Tibial nerve (tissue), 4 donors: ENCODE measurements around the gene TBC1D13. TPM values are rescaled to one million over a fixed set of nuclear protein-coding genes. Genes with fewer than 3 reads are reported as not detected.
"Not testable (repeated sequence)": the region's sequence is repeated elsewhere in the genome, so short reads cannot be mapped to it uniquely, and the experiment has no call there.

ENCODE experiments used
- DNase-seq, 2 donors: peaks; one replicate each; pipeline ENCODE4 v3.0.0-alpha.2; 2019; ENCODE audit warnings: low spot score in 2 of 2
- H3K27ac ChIP-seq, 4 donors: fragments of 200-600 bp; sonication (generic) in 3 of 4; one replicate each; pipeline ENCODE4 v1.5.1; 2017 to 2019; ENCODE audit warnings: mild to moderate bottlenecking in 1 of 4
- H3K27me3 ChIP-seq, 2 donors: fragments of 200-600 bp; sonication (generic) in 1 of 2; one replicate each; pipeline versions ENCODE4 v1.5.1 to v1.6.0; 2017 to 2019
- H3K36me3 ChIP-seq, 3 donors: fragments of 200-600 bp; sonication (generic); one replicate each; pipeline ENCODE4 v1.5.1; 2018 to 2019
- H3K4me1 ChIP-seq, 4 donors: fragments of 200-600 bp; sonication (generic) in 3 of 4; one replicate each; pipeline ENCODE4 v1.5.1; 2017 to 2019
- H3K4me3 ChIP-seq, 4 donors: fragments of 200-600 bp; sonication (generic) in 3 of 4; one replicate each; pipeline ENCODE4 v1.5.1; 2017 to 2019; ENCODE audit warnings: mild to moderate bottlenecking in 1 of 4, moderate library complexity in 1 of 4
- H3K9me3 ChIP-seq, 4 donors: fragments of 200-600 bp; sonication (generic) in 3 of 4; one replicate each; pipeline ENCODE4 v1.5.1; 2017 to 2019
- EP300 ChIP-seq, 2 donors: sonication (generic); formaldehyde crosslinking; IDR thresholded peaks; one replicate each; pipeline ENCODE4 v1.6.1; 2017; ENCODE audit warnings: antibody characterized with exemption in 2 of 2, mild to moderate bottlenecking in 1 of 2
- POLR2A ChIP-seq, 2 donors: fragments of 450-650 bp; IDR thresholded peaks; one replicate each; pipeline ENCODE4 v1.6.1; 2017; ENCODE audit warnings: antibody characterized with exemption in 2 of 2, mild to moderate bottlenecking in 2 of 2, moderate library complexity in 2 of 2
- WGBS, 2 donors: methylation state at CpG; one replicate each; pipeline ENCODE4 v1.1.5; 2018; 5-methylcytosine and 5-hydroxymethylcytosine counted together
- total RNA-seq, 4 donors: library from RNA; depleted of rRNA; stranded (reverse); fragments of >200 nt; gene quantifications; one replicate each; pipeline ENCODE4 v1.1.0, GENCODE V29; 2016
- TF ChIP-seq, protein P1 (sequence below), 5 experiments: fragments of 200-600 bp in 3 of 5; fragments of 450-650 bp in 2 of 5; sonication (generic) in 3 of 5; IDR thresholded peaks; one replicate each; pipeline ENCODE4 v1.5.1; 2016 to 2019; ENCODE audit warnings: antibody characterized with exemption in 5 of 5, mild to moderate bottlenecking in 3 of 5, moderate library complexity in 2 of 5

TBC1D13 gene
- total RNA-seq, 4 donors from 2014 or later: 15.1 to 23.7 (median 17.9) TPM

- 90% methylated on average over 13 to 14 of the region's 14 CpGs for WGBS, 2 donors
- DNase-seq: no peak
- Histone ChIP-seq H3K4me1 (no peaks in the 10 kb centered on the region), H3K9me3 (no peaks in the 10 kb centered on the region), H3K4me3 (no peak overlapping the region), H3K36me3 (peaks cover 0 to 61% (median 5%) of the 10 kb centered on the region in 3 donors), H3K27ac (no peak overlapping the region), H3K27me3 (no peaks in the 10 kb centered on the region)
- TF ChIP-seq POLR2A (IDR thresholded peaks at IDR 0.05) (no peak), EP300 (IDR thresholded peaks at IDR 0.05) (no peak)
- TF ChIP-seq, protein P1, sequence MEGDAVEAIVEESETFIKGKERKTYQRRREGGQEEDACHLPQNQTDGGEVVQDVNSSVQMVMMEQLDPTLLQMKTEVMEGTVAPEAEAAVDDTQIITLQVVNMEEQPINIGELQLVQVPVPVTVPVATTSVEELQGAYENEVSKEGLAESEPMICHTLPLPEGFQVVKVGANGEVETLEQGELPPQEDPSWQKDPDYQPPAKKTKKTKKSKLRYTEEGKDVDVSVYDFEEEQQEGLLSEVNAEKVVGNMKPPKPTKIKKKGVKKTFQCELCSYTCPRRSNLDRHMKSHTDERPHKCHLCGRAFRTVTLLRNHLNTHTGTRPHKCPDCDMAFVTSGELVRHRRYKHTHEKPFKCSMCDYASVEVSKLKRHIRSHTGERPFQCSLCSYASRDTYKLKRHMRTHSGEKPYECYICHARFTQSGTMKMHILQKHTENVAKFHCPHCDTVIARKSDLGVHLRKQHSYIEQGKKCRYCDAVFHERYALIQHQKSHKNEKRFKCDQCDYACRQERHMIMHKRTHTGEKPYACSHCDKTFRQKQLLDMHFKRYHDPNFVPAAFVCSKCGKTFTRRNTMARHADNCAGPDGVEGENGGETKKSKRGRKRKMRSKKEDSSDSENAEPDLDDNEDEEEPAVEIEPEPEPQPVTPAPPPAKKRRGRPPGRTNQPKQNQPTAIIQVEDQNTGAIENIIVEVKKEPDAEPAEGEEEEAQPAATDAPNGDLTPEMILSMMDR (IDR thresholded peaks at IDR 0.05): no peak
Measured at GRCh38 chr9:128836509-128837145, 49.6 kb downstream of the TBC1D13 start.

- no peak for TF ChIP-seq POLR2A (IDR thresholded peaks at IDR 0.05)
- TF ChIP-seq, protein P1 (IDR thresholded peaks at IDR 0.05): no peak
- TF ChIP-seq EP300 (IDR thresholded peaks at IDR 0.05): no peak
- peaks cover 0 to 74% (median 5%) of the 10 kb centered on the region in 3 donors for H3K36me3 ChIP-seq
- H3K9me3 ChIP-seq: no peaks in the 10 kb centered on the region
- WGBS, 2 donors: 65 to 78% methylated on average over 3 of the region's 3 CpGs
- DNase-seq: no peak
- no peak overlapping the region for H3K4me3 ChIP-seq
- no peak overlapping the region for H3K27ac ChIP-seq
- no peaks in the 10 kb centered on the region for H3K4me1 ChIP-seq
- H3K27me3 ChIP-seq: no peaks in the 10 kb centered on the region
Measured at GRCh38 chr9:128838338-128838737, 51.3 kb downstream of the TBC1D13 start.

DNA sequence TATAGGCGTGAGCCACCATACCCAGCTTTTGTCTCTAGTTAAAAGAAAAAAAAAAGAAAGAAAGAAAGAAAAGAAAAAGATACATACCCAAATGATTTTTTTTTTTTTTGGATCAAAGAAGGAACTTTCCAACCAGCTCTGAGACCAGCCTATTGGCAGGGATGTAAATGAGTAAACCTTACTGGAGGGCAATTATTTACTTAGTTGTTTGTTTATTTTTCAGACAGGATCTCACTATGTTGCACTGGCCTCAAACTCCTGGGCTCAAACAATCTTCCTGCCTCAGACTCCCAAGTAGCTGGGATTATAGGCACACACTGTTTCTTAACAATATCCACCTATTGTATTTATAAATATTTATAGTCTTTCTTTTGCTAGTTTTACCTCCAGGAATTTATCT, 53.5 kb downstream of the TBC1D13 start:
- Histone ChIP-seq H3K9me3 (no peaks in the 10 kb centered on the region), H3K27ac (no peak overlapping the region), H3K4me3 (no peak overlapping the region), H3K27me3 (no peaks in the 10 kb centered on the region), H3K4me1 (no peaks in the 10 kb centered on the region), H3K36me3 (peaks cover 0 to 61% (median 3%) of the 10 kb centered on the region in 3 donors)
- WGBS, 2 donors: 95 to 96% methylated on average over 1 of the region's 1 CpG
- TF ChIP-seq, protein P1 (IDR thresholded peaks at IDR 0.05): no peak
- TF ChIP-seq EP300 (IDR thresholded peaks at IDR 0.05) (no peak), POLR2A (IDR thresholded peaks at IDR 0.05) (no peak)
- no peak for DNase-seq

DNA sequence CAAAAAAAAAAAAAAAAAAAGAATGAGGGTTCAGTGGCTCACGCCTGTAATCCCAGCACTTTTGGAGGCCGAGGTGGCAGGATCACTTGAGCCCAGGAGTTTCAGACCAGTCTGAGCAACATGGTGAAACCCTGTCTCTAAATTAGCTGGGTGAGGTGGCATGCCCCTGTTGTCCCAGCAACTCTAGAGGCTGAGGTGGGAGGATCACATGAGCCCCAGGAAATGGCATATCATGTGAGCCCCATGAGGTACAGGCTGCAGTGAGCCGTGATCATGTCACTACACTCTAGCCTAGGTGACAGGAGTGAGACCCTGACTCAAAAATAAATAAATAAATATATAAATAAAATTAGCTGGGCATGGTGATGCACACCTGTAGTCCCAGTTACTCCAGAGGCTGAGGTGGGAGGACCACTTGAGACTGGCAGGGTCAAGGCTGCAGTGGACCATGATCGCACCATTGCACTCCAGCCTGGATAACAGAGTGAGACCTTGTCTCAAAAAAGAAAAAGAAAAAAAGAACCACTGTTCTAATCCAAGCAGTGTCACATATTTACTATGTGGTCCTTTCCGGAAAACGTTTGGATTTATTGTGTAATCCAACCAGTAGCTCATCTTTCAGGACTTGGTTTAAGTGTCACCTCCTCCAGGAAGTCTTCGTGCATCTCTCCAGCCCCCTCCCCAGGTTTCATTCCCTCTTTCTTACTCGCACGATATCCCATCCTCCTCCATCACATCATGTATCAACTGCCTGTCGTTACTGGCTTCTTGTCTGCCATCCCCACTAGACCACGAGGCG, 54.8 kb downstream of the TBC1D13 start:
- H3K4me3 ChIP-seq: no peak overlapping the region
- TF ChIP-seq, protein P1 (IDR thresholded peaks at IDR 0.05): no peak
- TF ChIP-seq POLR2A (IDR thresholded peaks at IDR 0.05) (no peak), EP300 (IDR thresholded peaks at IDR 0.05) (no peak)
- no peaks in the 10 kb centered on the region for H3K27me3 ChIP-seq
- H3K9me3 ChIP-seq: no peaks in the 10 kb centered on the region
- no peaks in the 10 kb centered on the region for H3K4me1 ChIP-seq
- no peak overlapping the region for H3K27ac ChIP-seq
- no peak for DNase-seq
- 82 to 87% methylated on average over 12 of the region's 12 CpGs for WGBS, 2 donors
- H3K36me3 ChIP-seq: peaks cover 0 to 52% (median 0%) of the 10 kb centered on the region in 3 donors

DNA sequence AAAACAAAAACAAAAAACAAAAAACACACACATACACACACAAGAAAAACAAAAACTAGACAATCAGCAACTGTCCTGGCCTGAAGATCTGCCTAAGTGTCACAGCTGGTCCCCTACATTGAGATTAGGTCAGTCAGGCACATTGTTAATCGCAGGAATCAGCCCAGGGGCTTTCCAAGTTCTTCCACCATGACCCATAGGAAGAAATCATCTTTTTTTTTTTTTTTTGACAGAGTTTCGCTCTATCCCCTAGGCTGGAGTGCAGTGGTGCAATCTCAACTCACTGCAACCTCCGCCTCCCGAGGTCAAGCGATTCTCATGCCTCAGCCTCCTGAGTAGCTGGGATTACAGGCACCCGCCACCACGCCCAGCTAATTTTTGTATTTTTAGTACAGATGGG, 56.1 kb downstream of the TBC1D13 start:
- not testable (repeated sequence) for DNase-seq, H3K9me3 ChIP-seq, H3K4me3 ChIP-seq, H3K27ac ChIP-seq, H3K27me3 ChIP-seq, H3K4me1 ChIP-seq
- H3K36me3 ChIP-seq: peaks cover 0 to 50% (median 0%) of the 10 kb centered on the region in 3 donors
- 95 to 98% methylated on average over 7 of the region's 7 CpGs for WGBS, 2 donors
